AG09309 (cell line): ENCODE measurements around the gene CSRP1.
A peak's percentile ranks its signal among the peaks of the same experiment; 100 is the strongest.

Source experiments
- DNase-seq: peaks from one replicate; pipeline ENCODE4 v3.0.0-alpha.2; 2010; ENCODE audit warnings: low read depth
- H3K4me3 ChIP-seq: 2 replicates; pipeline ENCODE4 v1.5.1; 2011; ENCODE audit warnings: mild to moderate bottlenecking, low read depth, low read length, moderate library complexity; ENCODE audit not compliant: control insufficient read depth
- CTCF ChIP-seq: IDR thresholded peaks from 2 replicates; pipeline ENCODE4 v1.5.1; 2011; ENCODE audit warnings: mild to moderate bottlenecking, low read depth, low read length, inconsistent platforms; ENCODE audit not compliant: insufficient read depth, control insufficient read depth; ENCODE audit errors: missing control alignments

Gene CSRP1

GRCh38 chr1:201455098-201455497 is 51.8 kb downstream of the CSRP1 start:
- H3K4me3 ChIP-seq = no peak overlapping the region
- TF ChIP-seq CTCF = no peak
- no peak for DNase-seq

- no peak overlapping the region for H3K4me3 ChIP-seq
- TF ChIP-seq CTCF = no peak
- no peak for DNase-seq
These were observed 52.3 kb downstream of the CSRP1 start for GRCh38 chr1:201454608-201455007.

GRCh38 chr1:201452866-201453265 is 54.1 kb downstream of the CSRP1 start:
- no peak for TF ChIP-seq CTCF
- DNase-seq = no peak
- H3K4me3 ChIP-seq = no peak overlapping the region

GRCh38 chr1:201450721-201451291 is 56.1 kb downstream of the CSRP1 start:
- DNase-seq = no peak
- TF ChIP-seq CTCF = no peak
- no peak overlapping the region for H3K4me3 ChIP-seq

- no peak overlapping the region for H3K4me3 ChIP-seq
- no peak for TF ChIP-seq CTCF
- DNase-seq = no peak
These were observed 57.9 kb downstream of the CSRP1 start for GRCh38 chr1:201448990-201449389.

- DNase-seq = no peak
- H3K4me3 ChIP-seq = no peak overlapping the region
- TF ChIP-seq CTCF = peak; percentile 89
These were observed 58.7 kb downstream of the CSRP1 start for GRCh38 chr1:201447903-201448871.

GRCh38 chr1:201445310-201445709 is 61.6 kb downstream of the CSRP1 start:
- no peak for TF ChIP-seq CTCF
- no peak for DNase-seq
- H3K4me3 ChIP-seq = no peak overlapping the region
